C4-2B (cell line): ENCODE measurements around the gene ALKBH3.

Source experiments
- H3K27ac ChIP-seq: fragments of 450-650 bp; 2 replicates; pipeline ENCODE4 v1.5.1; 2017
- ZFX ChIP-seq: fragments of 450-650 bp; IDR thresholded peaks from 2 replicates; pipeline ENCODE4 v1.6.1; 2017
- TF ChIP-seq, protein P1 (sequence below): fragments of 450-650 bp; conservative IDR thresholded peaks from 2 replicates; pipeline ENCODE4 v1.5.1; 2017; ENCODE audit warnings: mild to moderate bottlenecking

The ALKBH3 gene

DNA sequence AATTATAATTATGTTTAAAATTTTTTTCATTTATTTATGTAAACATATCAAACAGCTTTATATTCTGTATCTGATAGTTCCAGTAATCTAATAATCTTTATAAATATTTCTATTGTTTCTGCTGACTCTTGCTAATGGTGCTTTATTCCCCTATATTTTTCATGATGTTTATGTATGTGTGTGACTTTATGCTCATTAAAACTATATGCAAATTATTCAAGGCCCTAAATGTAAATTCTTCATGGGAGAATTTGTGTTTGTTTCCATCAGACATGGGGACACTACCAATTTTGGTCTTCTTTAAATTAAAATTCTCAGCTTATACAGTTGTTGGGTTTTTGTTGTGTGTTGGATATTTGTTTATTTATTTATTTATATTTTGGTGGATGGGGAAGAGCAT, 13.7 kb upstream of the ALKBH3 start:
- TF ChIP-seq, protein P1, sequence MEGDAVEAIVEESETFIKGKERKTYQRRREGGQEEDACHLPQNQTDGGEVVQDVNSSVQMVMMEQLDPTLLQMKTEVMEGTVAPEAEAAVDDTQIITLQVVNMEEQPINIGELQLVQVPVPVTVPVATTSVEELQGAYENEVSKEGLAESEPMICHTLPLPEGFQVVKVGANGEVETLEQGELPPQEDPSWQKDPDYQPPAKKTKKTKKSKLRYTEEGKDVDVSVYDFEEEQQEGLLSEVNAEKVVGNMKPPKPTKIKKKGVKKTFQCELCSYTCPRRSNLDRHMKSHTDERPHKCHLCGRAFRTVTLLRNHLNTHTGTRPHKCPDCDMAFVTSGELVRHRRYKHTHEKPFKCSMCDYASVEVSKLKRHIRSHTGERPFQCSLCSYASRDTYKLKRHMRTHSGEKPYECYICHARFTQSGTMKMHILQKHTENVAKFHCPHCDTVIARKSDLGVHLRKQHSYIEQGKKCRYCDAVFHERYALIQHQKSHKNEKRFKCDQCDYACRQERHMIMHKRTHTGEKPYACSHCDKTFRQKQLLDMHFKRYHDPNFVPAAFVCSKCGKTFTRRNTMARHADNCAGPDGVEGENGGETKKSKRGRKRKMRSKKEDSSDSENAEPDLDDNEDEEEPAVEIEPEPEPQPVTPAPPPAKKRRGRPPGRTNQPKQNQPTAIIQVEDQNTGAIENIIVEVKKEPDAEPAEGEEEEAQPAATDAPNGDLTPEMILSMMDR = no peak
- no peak for TF ChIP-seq ZFX
- H3K27ac ChIP-seq = no peak overlapping the region

DNA sequence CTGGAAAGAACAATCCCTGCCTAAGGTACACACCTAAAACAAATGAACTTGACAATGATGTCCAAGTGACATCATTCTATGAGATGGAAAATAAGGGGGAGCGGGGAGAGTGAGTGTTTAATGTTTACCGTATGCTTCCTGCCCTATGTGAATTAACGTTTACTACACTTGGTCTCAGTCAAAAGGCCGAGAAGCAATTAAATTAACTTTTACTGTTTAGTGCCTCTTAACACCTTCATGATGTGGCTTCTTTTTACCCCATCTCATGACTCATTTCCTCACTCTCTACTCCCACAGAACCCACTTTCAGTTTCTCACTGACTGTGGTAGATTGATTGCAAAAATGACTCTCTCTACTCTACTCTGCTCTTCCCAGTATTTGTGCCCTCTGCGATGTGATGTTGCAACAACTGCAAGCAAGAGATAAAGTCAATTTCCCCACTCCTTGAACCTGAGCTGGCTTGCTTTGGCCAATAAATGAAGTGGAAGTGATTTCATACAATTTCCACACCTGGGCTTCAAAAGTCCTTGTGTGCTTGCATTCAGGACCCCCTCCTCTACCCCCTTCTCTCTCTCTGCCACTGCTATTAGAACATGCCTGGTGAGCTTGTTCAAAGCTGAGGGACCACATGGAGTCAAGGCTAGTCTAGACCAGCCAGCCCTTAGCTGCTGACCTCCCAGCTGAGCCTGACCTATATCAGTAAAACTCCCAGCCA, 11.6 kb upstream of the ALKBH3 start:
- TF ChIP-seq, protein P1 = no peak
- no peak for TF ChIP-seq ZFX
- no peak overlapping the region for H3K27ac ChIP-seq

DNA sequence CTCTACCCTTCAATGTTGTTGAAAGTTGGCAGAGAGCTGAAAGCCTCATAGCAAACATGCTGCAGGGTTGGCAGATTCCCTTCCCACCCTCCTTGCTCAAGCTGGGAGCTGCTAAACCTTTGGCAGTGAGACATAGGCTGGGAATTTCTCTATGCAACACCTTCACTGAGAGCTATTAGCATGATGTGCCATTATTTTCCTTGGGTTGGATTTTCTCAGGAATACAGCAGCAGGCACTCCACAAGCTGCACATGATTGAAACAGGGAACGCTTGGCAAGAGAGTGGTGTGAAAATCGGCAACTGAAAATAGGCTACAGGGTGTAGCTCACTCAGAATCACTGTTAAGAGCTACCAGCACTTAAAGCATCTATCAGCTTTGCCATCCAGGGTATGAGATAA, 9.6 kb upstream of the ALKBH3 start:
- TF ChIP-seq, protein P1 = no peak
- TF ChIP-seq ZFX = no peak
- H3K27ac ChIP-seq = no peak overlapping the region

DNA sequence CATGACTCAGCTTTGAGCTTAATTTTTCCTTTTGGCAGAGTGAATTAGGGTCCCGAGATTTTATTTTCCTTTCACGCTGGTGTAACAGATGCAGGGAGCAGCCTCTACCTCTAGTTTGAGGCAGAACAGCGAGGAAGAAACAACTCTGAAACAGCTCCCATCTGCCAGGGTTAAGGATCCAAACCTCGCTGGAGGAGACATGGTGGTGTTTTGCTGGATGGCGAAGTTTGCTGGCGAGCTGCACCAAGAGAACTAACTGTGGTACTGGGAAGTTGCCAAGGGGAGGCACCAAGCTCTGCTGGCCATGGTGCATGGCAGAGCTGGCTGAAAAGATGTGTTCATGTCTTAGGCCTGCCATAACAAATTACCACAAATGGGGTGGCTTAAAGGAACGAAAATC, 7.6 kb upstream of the ALKBH3 start:
- TF ChIP-seq, protein P1 = no peak
- TF ChIP-seq ZFX = no peak
- no peak overlapping the region for H3K27ac ChIP-seq

DNA sequence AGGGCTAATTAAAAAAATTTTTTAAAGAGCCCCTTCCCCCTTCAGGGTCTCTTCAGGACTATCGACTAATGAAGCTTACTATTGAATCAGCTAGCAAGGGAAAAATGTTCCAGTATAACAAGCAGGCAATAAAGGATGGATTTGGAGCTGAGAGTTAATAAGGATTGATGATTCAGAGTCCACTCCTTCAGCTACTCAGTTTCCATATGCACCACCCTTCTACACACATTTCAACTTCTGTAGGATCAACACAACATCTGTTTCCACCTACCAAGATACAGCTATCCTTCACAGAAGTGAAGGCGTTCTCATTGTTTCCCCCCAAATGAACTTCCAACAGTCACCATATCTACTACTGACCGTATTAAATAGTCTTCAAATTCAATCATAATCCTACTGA, 6.6 kb upstream of the ALKBH3 start:
- no peak for TF ChIP-seq ZFX
- TF ChIP-seq, protein P1 = no peak
- no peak overlapping the region for H3K27ac ChIP-seq

DNA sequence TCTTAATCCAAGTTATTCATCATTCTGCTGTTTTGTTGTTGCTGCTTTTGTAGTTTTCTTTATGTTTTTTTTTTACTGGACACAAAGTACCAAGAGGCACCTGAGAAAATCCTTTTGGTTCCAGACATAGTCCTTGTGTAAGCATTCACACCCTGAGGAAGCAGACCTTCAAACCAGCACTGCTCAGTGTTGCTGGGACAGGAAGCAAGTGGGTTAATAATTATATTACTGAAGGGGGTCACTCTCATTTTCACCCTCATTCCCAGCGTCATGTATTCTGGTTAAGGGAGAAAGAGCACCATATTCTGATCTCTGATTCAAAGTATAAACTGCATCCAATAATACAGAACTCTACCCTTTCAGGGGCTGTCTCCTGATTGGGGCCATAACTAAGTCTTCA, 5.9 kb upstream of the ALKBH3 start:
- no peak overlapping the region for H3K27ac ChIP-seq
- TF ChIP-seq, protein P1 = no peak
- no peak for TF ChIP-seq ZFX

DNA sequence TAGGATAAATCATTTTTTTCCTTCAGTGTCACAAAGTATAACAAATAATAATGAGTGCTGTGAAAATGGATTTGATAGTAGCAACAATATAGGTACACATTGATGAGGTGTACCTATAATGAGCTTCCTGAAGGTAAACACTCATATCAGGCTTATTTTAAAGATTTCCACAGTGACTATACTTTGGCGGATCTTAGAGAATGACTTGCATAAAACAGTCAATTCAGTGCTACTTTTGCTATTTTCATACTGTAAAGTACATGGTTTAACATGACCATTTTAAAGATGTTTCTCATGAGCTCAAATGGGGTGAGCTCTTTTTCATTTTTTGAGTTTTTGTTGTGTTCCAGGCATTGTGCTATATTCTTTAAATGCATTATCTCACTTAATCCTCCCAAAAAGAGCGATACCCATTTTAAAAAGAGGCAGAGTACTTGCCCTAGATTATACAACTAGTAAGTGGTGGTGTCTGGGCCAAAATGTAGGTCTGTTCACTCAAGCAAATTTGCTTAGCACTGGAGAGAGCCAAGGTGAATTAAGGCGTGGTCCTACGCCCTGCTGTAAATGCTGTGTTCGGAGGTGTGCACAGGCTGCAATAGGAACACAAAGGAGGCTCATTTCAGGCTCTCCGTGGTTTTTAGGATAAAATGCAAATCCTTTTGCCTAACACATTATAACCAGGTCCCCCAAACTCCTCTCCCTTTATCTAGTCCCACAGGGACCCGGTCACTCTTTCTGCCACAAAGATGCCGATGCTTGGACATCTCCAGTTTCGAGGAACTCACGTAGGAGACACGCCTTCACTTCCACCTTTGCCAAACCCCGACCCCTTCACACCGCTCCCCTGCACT, 617 bp upstream of the ALKBH3 start:
- no peak for TF ChIP-seq ZFX
- TF ChIP-seq, protein P1 = no peak
- H3K27ac ChIP-seq = peak overlapping the region; percentile 70
